B cell (primary cell): ENCODE data around the gene SH3BP2. TPM values are rescaled to one million over a fixed set of nuclear protein-coding genes. Genes with fewer than 3 reads are reported as not detected.

Experiments used
- ATAC-seq: fragments of 200-7000 bp; cut with Tn5 transposase; one replicate; pipeline ENCODE4 v1.10.0; 2021; ENCODE audit warnings: low read depth, mild to moderate bottlenecking, moderate number of reproducible peaks, moderate library complexity
- CTCF ChIA-PET: fragments of 350-600 bp; sonication (Branson Sonifier 250); formaldehyde crosslinking; loops from one replicate; lab custom pipeline; 2021; ENCODE audit warnings: antibody characterized with exemption, inconsistent platforms; lab: Charles Lee
- POLR2A ChIA-PET: fragments of 350-600 bp; sonication (Branson Sonifier 250); formaldehyde crosslinking; loops from one replicate; lab custom pipeline; 2021; ENCODE audit warnings: antibody characterized with exemption; lab: Charles Lee
- DNase-seq: peaks from one replicate; pipeline ENCODE4 v3.0.0; 2013
- H2AFZ ChIP-seq: 2 replicates; pipeline ENCODE4 v1.6.1; 2012; ENCODE audit warnings: mild to moderate bottlenecking, low read depth, low read length; ENCODE audit not compliant: insufficient read depth, poor library complexity, severe bottlenecking
- H3K27ac ChIP-seq, 2 donors: 1 replicate in 1 of 2; 2 replicates in 1 of 2; pipeline ENCODE4 v1.5.1; 2012 to 2013; ENCODE audit warnings: low read length in 2 of 2, mild to moderate bottlenecking in 2 of 2, moderate library complexity in 1 of 2
- H3K27me3 ChIP-seq, 4 experiments: fragments of 200-600 bp in 1 of 4; sonication (generic) in 1 of 4; replicated peaks in 1 of 4; 1 replicate in 2 of 4; 2 replicates in 2 of 4; pipeline versions ENCODE4 v1.6.1 to v1.7.0; 2013 to 2016; ENCODE audit warnings: low read length in 3 of 4, mild to moderate bottlenecking in 2 of 4, mixed read lengths in 1 of 4, moderate library complexity in 1 of 4; ENCODE audit not compliant: insufficient read depth in 4 of 4, control insufficient read depth in 3 of 4; ENCODE audit errors: control extremely low read depth in 1 of 4
- H3K36me3 ChIP-seq, 2 experiments: replicated peaks in 1 of 2; 1 replicate in 1 of 2; 2 replicates in 1 of 2; pipeline versions ENCODE4 v1.6.1 to v1.7.1; 2013; ENCODE audit warnings: low read length in 1 of 2; ENCODE audit not compliant: insufficient read depth in 2 of 2, control insufficient read depth in 1 of 2; ENCODE audit errors: control extremely low read depth in 1 of 2, extremely low read depth in 1 of 2
- H3K4me1 ChIP-seq, 2 donors: fragments of 200-600 bp in 1 of 2; sonication (generic) in 1 of 2; 1 replicate in 1 of 2; 2 replicates in 1 of 2; pipeline versions ENCODE4 v1.5.1 to v1.6.1; 2013 to 2017; ENCODE audit warnings: low read length in 2 of 2; ENCODE audit not compliant: control insufficient read depth in 2 of 2, insufficient read depth in 2 of 2
- H3K4me2 ChIP-seq: replicated peaks from 2 replicates; pipeline ENCODE3; 2012; ENCODE audit warnings: mild to moderate bottlenecking, low read depth, low read length; ENCODE audit not compliant: poor library complexity, severe bottlenecking
- H3K4me3 ChIP-seq, 5 experiments: fragments of 200-600 bp in 1 of 5; sonication (generic) in 1 of 5; 1 replicate in 3 of 5; 2 replicates in 2 of 5; pipeline versions ENCODE4 v1.5.1 to v1.7.0; 2011 to 2016; ENCODE audit warnings: low read length in 4 of 5, mild to moderate bottlenecking in 4 of 5, low read depth in 2 of 5, control low read depth in 1 of 5, moderate library complexity in 1 of 5; ENCODE audit not compliant: insufficient read depth in 1 of 5; ENCODE audit errors: control extremely low read depth in 1 of 5, extremely low read depth in 1 of 5
- H3K79me2 ChIP-seq: fragments of 200-600 bp; sonication (generic); one replicate; pipeline ENCODE4 v1.6.0; 2016; ENCODE audit warnings: low read length; ENCODE audit not compliant: control insufficient read depth, insufficient read depth
- H3K9ac ChIP-seq: fragments of 200-600 bp; sonication (generic); 2 replicates; pipeline ENCODE4 v1.6.1; 2017; ENCODE audit warnings: mild to moderate bottlenecking, low read length, moderate library complexity
- H3K9me3 ChIP-seq, 3 donors: one replicate each; pipeline versions ENCODE4 v1.6.1 to v1.7.1; 2013; ENCODE audit warnings: low read length in 2 of 3; ENCODE audit not compliant: control insufficient read depth in 2 of 3, insufficient read depth in 1 of 3; ENCODE audit errors: control extremely low read depth in 1 of 3
- H4K20me1 ChIP-seq: 2 replicates; pipeline ENCODE4 v1.6.0; 2012; ENCODE audit warnings: mild to moderate bottlenecking, low read length; ENCODE audit not compliant: insufficient read depth, control insufficient read depth, poor library complexity, severe bottlenecking
- H3K27ac Mint-ChIP-seq: one replicate; pipeline ENCODE4 v1.8.0; 2021; ENCODE audit warnings: mixed read lengths
- H3K27me3 Mint-ChIP-seq: one replicate; pipeline ENCODE4 v1.8.0; 2021; ENCODE audit warnings: mixed read lengths
- H3K4me1 Mint-ChIP-seq: one replicate; pipeline ENCODE4 v1.8.0; 2021; ENCODE audit warnings: mixed read lengths
- H3K4me3 Mint-ChIP-seq: one replicate; pipeline ENCODE4 v1.8.0; 2021; ENCODE audit warnings: mixed read lengths
- H3K9me3 Mint-ChIP-seq: one replicate; pipeline ENCODE4 v1.8.0; 2022; ENCODE audit warnings: mixed read lengths; ENCODE audit not compliant: insufficient read depth
- EZH2 ChIP-seq: IDR thresholded peaks from 2 replicates; pipeline ENCODE4 v1.6.1; 2012; ENCODE audit warnings: borderline replicate concordance, low read depth, mild to moderate bottlenecking, moderate library complexity, low read length; ENCODE audit not compliant: insufficient read depth, poor library complexity, severe bottlenecking
- WGBS: methylation state at CpG from one replicate; pipeline ENCODE4 v1.1.5; 2013; ENCODE audit warnings: missing lambda C conversion rate; ENCODE audit not compliant: insufficient coverage; 5-methylcytosine and 5-hydroxymethylcytosine counted together
- intact Hi-C: fragments of 100-400 bp; cut with micrococcal nuclease; formaldehyde crosslinking; loops from one replicate; pipeline ENCODE4 v1.10.0; 2022
- polyA plus RNA-seq: library from polyadenylated mRNA; depleted of rRNA; stranded (reverse); fragments of >200 nt; gene quantifications from 2 replicates; pipeline ENCODE4 v1.2.3, GENCODE V29; 2012
- total RNA-seq, 2 donors: library from RNA; stranded (reverse); fragments of 120-200 nt in 1 of 2; gene quantifications; 1 replicate in 1 of 2; 2 replicates in 1 of 2; pipeline versions ENCODE4 v1.2.3 to v1.2.4, GENCODE V29; 2013 to 2022
- TF ChIP-seq, protein P1 (sequence below): fragments of 200-600 bp; IDR thresholded peaks from one replicate; pipeline ENCODE4 v1.8.0; 2022; ENCODE audit warnings: antibody characterized with exemption, mild to moderate bottlenecking

SH3BP2 gene
- total and polyA plus RNA-seq, 2 donors (not counting 1 experiment from before 2014, with no cell fraction given) = 30.8 to 219 TPM

DNA sequence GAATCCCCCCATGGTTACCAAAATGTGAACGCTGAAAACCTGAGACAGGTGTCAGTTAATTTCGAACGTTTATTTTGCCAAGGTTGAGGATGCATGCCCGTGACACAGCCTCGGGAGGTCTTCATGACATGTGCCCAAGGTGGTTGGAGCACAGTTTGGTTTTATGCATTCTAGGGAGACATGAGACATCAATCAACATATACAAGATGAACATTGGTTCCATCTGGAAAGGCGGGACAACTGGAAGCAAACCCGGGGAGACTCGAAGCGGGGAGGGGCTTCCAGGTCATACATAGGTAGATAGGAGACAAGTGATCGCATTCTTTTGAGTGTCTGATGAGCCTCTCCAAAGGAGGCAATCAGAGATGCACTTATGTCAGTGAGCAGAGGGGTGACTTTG is 11.0 kb upstream of the SH3BP2 start:
- Histone ChIP-seq H3K4me2 (no peak overlapping the region), H3K4me3 (no peak overlapping the region), H3K4me1 (peaks cover 20% of the 10 kb centered on the region in 2 donors), H3K27ac (no peak overlapping the region), H2AFZ (no peak overlapping the region), H3K27me3 (no peaks in the 10 kb centered on the region), H3K79me2 (no peaks in the 10 kb centered on the region), H4K20me1 (no peaks in the 10 kb centered on the region), H3K9me3 (peaks cover 0 to 9% (median 5%) of the 10 kb centered on the region in 3 donors), H3K9ac (no peak overlapping the region), H3K36me3 (no peaks in the 10 kb centered on the region)
- H3K27me3 Mint-ChIP-seq = no peaks in the 10 kb centered on the region
- ATAC-seq (no peak), DNase-seq (no peak)
- no peak overlapping the region for H3K27ac Mint-ChIP-seq
- no peak overlapping the region for H3K4me3 Mint-ChIP-seq
- peaks cover 3% of the 10 kb centered on the region for H3K9me3 Mint-ChIP-seq
- no peak for TF ChIP-seq EZH2
- TF ChIP-seq, protein P1, sequence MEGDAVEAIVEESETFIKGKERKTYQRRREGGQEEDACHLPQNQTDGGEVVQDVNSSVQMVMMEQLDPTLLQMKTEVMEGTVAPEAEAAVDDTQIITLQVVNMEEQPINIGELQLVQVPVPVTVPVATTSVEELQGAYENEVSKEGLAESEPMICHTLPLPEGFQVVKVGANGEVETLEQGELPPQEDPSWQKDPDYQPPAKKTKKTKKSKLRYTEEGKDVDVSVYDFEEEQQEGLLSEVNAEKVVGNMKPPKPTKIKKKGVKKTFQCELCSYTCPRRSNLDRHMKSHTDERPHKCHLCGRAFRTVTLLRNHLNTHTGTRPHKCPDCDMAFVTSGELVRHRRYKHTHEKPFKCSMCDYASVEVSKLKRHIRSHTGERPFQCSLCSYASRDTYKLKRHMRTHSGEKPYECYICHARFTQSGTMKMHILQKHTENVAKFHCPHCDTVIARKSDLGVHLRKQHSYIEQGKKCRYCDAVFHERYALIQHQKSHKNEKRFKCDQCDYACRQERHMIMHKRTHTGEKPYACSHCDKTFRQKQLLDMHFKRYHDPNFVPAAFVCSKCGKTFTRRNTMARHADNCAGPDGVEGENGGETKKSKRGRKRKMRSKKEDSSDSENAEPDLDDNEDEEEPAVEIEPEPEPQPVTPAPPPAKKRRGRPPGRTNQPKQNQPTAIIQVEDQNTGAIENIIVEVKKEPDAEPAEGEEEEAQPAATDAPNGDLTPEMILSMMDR = no peak
- 100% methylated on average over 5 of the region's 10 CpGs for WGBS
- CTCF ChIA-PET = interaction anchor here (0.7 kb wide), 1 partner anchor 196 kb away, joined by 3 read pairs; no protein-coding TSS in a partner anchor
- peaks cover 18% of the 10 kb centered on the region for H3K4me1 Mint-ChIP-seq
- intact Hi-C loops = no loop called here
- POLR2A ChIA-PET = no interaction called here

DNA sequence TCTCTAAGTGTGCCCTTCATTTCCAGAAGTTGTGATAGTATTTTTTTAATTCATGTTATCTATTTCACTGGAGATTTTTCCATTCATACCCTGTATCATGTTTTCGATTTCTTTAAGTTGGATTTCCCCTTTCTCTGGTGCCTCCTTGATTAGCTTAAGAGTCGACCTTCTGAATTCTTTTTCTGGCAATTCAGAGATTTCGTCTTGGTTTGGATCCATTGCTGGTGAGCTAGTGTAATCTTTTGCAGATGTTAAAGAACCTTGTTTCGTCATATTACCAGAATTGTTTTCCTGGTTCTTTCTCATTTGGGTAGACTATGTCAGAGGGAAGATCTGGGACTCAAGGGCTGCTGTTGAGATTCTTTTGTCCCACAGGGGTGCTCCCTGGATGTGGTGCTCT is 9.1 kb upstream of the SH3BP2 start:
- H3K4me2 ChIP-seq = no peak overlapping the region
- no peak overlapping the region for H2AFZ ChIP-seq
- no peak overlapping the region for H3K27ac Mint-ChIP-seq
- no peak for ATAC-seq
- H4K20me1 ChIP-seq = no peaks in the 10 kb centered on the region
- ChIA-PET CTCF (interaction anchor here (0.7 to 1.7 kb wide), 4 partner anchors 9 to 20 kb away, joined by 3 to 6 read pairs (median 4); partner anchors contain the start of gene SH3BP2), POLR2A (interaction anchor here (0.6 kb wide), 1 partner anchor 10 kb away, joined by 7 read pairs; no protein-coding TSS in a partner anchor)
- no peak overlapping the region for H3K4me3 Mint-ChIP-seq
- H3K4me3 ChIP-seq = no peak overlapping the region
- H3K27ac ChIP-seq = no peak overlapping the region
- peaks cover 0 to 9% (median 5%) of the 10 kb centered on the region in 3 donors for H3K9me3 ChIP-seq
- no peaks in the 10 kb centered on the region for H3K27me3 ChIP-seq
- peaks cover 35% of the 10 kb centered on the region for H3K4me1 Mint-ChIP-seq
- no peak overlapping the region for H3K9ac ChIP-seq
- no peak for DNase-seq
- H3K79me2 ChIP-seq = no peaks in the 10 kb centered on the region
- intact Hi-C loops = no loop called here
- peaks cover 3% of the 10 kb centered on the region for H3K9me3 Mint-ChIP-seq
- TF ChIP-seq, protein P1 = no peak
- TF ChIP-seq EZH2 = no peak
- WGBS = 84% methylated on average over 3 of the region's 4 CpGs
- H3K4me1 ChIP-seq = peaks cover 38% of the 10 kb centered on the region in 2 donors
- no peaks in the 10 kb centered on the region for H3K27me3 Mint-ChIP-seq
- H3K36me3 ChIP-seq = no peaks in the 10 kb centered on the region
